HEK293T (cell line): ENCODE results near the gene AURKA.

Source experiments
- CTCF ChIA-PET: fragments of 350-600 bp; formaldehyde crosslinking; extraction: SDS; loops from one replicate; lab custom pipeline; 2021; ENCODE audit warnings: antibody characterized with exemption, inconsistent platforms; lab: Yijun Ruan, JAX
- POLR2A ChIA-PET: fragments of 350-600 bp; formaldehyde crosslinking; extraction: SDS; loops from one replicate; lab custom pipeline; 2020; ENCODE audit warnings: antibody characterized with exemption, inconsistent platforms; lab: Yijun Ruan, JAX
- DNase-seq: peaks from one replicate; pipeline ENCODE4 v3.0.0; 2012; ENCODE audit warnings: mixed read lengths; ENCODE audit errors: extremely low spot score
- ARNT ChIP-seq: fragments of 450-650 bp; IDR thresholded peaks from 2 replicates; pipeline ENCODE4 v1.6.1; 2017; ENCODE audit warnings: mild to moderate bottlenecking
- BHLHE40 ChIP-seq: fragments of 450-650 bp; IDR thresholded peaks from 2 replicates; pipeline ENCODE4 v1.6.1; 2016; ENCODE audit warnings: mild to moderate bottlenecking, moderate library complexity, borderline replicate concordance
- CTBP1 ChIP-seq: fragments of 450-650 bp; IDR thresholded peaks from 2 replicates; pipeline ENCODE4 v1.6.1; 2016; ENCODE audit warnings: borderline replicate concordance
- ELF4 ChIP-seq: fragments of 450-650 bp; IDR thresholded peaks from 2 replicates; pipeline ENCODE4 v1.6.1; 2017; ENCODE audit warnings: antibody characterized with exemption
- FOXA1 ChIP-seq: fragments of 450-650 bp; IDR thresholded peaks from 2 replicates; pipeline ENCODE4 v1.6.1; 2016; ENCODE audit warnings: mild to moderate bottlenecking
- FOXK2 ChIP-seq: fragments of 450-650 bp; IDR thresholded peaks from 2 replicates; pipeline ENCODE4 v1.6.1; 2016; ENCODE audit warnings: mild to moderate bottlenecking
- FOXM1 ChIP-seq: fragments of 450-650 bp; IDR thresholded peaks from 2 replicates; pipeline ENCODE4 v1.6.1; 2017; ENCODE audit warnings: mild to moderate bottlenecking, borderline replicate concordance
- HDGF ChIP-seq: fragments of 450-650 bp; IDR thresholded peaks from 2 replicates; pipeline ENCODE4 v1.6.1; 2017; ENCODE audit warnings: antibody characterized with exemption, borderline replicate concordance
- L3MBTL2 ChIP-seq: fragments of 450-650 bp; conservative IDR thresholded peaks from 2 replicates; pipeline ENCODE4 v1.6.1; 2016; ENCODE audit warnings: mild to moderate bottlenecking
- LEF1 ChIP-seq: fragments of 450-650 bp; IDR thresholded peaks from 2 replicates; pipeline ENCODE4 v1.6.1; 2017; ENCODE audit warnings: mild to moderate bottlenecking, borderline replicate concordance
- NFRKB ChIP-seq: fragments of 450-650 bp; IDR thresholded peaks from 2 replicates; pipeline ENCODE4 v1.6.1; 2016; ENCODE audit warnings: mild to moderate bottlenecking, moderate library complexity
- PKNOX1 ChIP-seq: fragments of 450-650 bp; IDR thresholded peaks from 2 replicates; pipeline ENCODE4 v1.6.1; 2016
- SP1 ChIP-seq: fragments of 450-650 bp; IDR thresholded peaks from 2 replicates; pipeline ENCODE4 v1.6.1; 2017
- SUZ12 ChIP-seq: fragments of 450-650 bp; IDR thresholded peaks from 2 replicates; pipeline ENCODE4 v1.6.1; 2016; ENCODE audit warnings: mild to moderate bottlenecking
- TARDBP ChIP-seq: fragments of 450-650 bp; IDR thresholded peaks from 2 replicates; pipeline ENCODE4 v1.6.1; 2016
- ZNF384 ChIP-seq: fragments of 450-650 bp; IDR thresholded peaks from 2 replicates; pipeline ENCODE4 v1.6.1; 2016

The AURKA gene

GRCh38 chr20:56426026-56426425 lies 34.0 kb upstream of the AURKA start:
- POLR2A ChIA-PET, result no interaction called here
- CTCF ChIA-PET, result no interaction called here
- DNase-seq, result no peak
- no peak for TF ChIP-seq ARNT
- TF ChIP-seq CTBP1, result no peak
- no peak for TF ChIP-seq PKNOX1
- no peak for TF ChIP-seq NFRKB

- POLR2A ChIA-PET, result no interaction called here
- TF ChIP-seq BHLHE40, result no peak
- no peak for TF ChIP-seq NFRKB
- no peak for TF ChIP-seq PKNOX1
- TF ChIP-seq CTBP1, result no peak
- TF ChIP-seq LEF1, result no peak
- TF ChIP-seq L3MBTL2, result no peak
- TF ChIP-seq FOXA1, result no peak
- no peak for TF ChIP-seq SUZ12
- TF ChIP-seq FOXK2, result no peak
- no peak for TF ChIP-seq HDGF
- TF ChIP-seq ZNF384, result no peak
- no peak for TF ChIP-seq FOXM1
- TF ChIP-seq TARDBP, result no peak
- no peak for TF ChIP-seq ELF4
- no peak for TF ChIP-seq ARNT
- no peak for TF ChIP-seq SP1
- CTCF ChIA-PET, result interaction anchor here (0.6 kb wide), 1 partner anchor 67 kb away, joined by 3 read pairs; no protein-coding TSS in a partner anchor
- DNase-seq, result no peak
These were observed 32.9 kb upstream of the AURKA start for GRCh38 chr20:56424931-56425330.

- POLR2A ChIA-PET, result no interaction called here
- DNase-seq, result no peak
- TF ChIP-seq PKNOX1, result no peak
- no peak for TF ChIP-seq ARNT
- no peak for TF ChIP-seq FOXK2
- no peak for TF ChIP-seq TARDBP
- no peak for TF ChIP-seq ELF4
- no peak for TF ChIP-seq L3MBTL2
- CTCF ChIA-PET, result no interaction called here
These were observed 31.9 kb upstream of the AURKA start for GRCh38 chr20:56423886-56424285.

- DNase-seq, result no peak
- POLR2A ChIA-PET, result no interaction called here
- CTCF ChIA-PET, result no interaction called here
- TF ChIP-seq SP1 (no peak), FOXA1 (no peak), ELF4 (no peak), L3MBTL2 (no peak), CTBP1 (no peak), TARDBP (no peak), LEF1 (no peak), HDGF (no peak)
These were observed 31.2 kb upstream of the AURKA start for GRCh38 chr20:56423211-56423610.

GRCh38 chr20:56422824-56423189 lies 30.8 kb upstream of the AURKA start:
- CTCF ChIA-PET, result no interaction called here
- DNase-seq, result no peak
- POLR2A ChIA-PET, result no interaction called here
- no peak for TF ChIP-seq TARDBP
- no peak for TF ChIP-seq LEF1
- TF ChIP-seq ELF4, result no peak
- TF ChIP-seq FOXM1, result no peak
- no peak for TF ChIP-seq SP1
- no peak for TF ChIP-seq ZNF384
- TF ChIP-seq BHLHE40, result no peak

- CTCF ChIA-PET, result no interaction called here
- no peak for TF ChIP-seq HDGF
- no peak for TF ChIP-seq NFRKB
- TF ChIP-seq FOXM1, result no peak
- no peak for TF ChIP-seq ELF4
- TF ChIP-seq SUZ12, result no peak
- TF ChIP-seq SP1, result no peak
- TF ChIP-seq ZNF384, result no peak
- TF ChIP-seq TARDBP, result no peak
- no peak for TF ChIP-seq PKNOX1
- TF ChIP-seq LEF1, result no peak
- POLR2A ChIA-PET, result no interaction called here
- DNase-seq, result no peak
These were observed 30.2 kb upstream of the AURKA start for GRCh38 chr20:56422076-56422823.
